22Rv1 (cell line): ENCODE measurements around the gene SPACA9.

Experiments used
- H3K27ac ChIP-seq: fragments of 450-650 bp; 2 replicates; pipeline ENCODE4 v1.5.1; 2017
- ZFX ChIP-seq: fragments of 450-650 bp; IDR thresholded peaks from 2 replicates; pipeline ENCODE4 v1.6.1; 2017; ENCODE audit warnings: antibody characterized with exemption, borderline replicate concordance
- TF ChIP-seq, protein P1 (sequence below): fragments of 450-650 bp; IDR thresholded peaks from 2 replicates; pipeline ENCODE4 v1.5.1; 2017; ENCODE audit warnings: mild to moderate bottlenecking

SPACA9 gene

DNA sequence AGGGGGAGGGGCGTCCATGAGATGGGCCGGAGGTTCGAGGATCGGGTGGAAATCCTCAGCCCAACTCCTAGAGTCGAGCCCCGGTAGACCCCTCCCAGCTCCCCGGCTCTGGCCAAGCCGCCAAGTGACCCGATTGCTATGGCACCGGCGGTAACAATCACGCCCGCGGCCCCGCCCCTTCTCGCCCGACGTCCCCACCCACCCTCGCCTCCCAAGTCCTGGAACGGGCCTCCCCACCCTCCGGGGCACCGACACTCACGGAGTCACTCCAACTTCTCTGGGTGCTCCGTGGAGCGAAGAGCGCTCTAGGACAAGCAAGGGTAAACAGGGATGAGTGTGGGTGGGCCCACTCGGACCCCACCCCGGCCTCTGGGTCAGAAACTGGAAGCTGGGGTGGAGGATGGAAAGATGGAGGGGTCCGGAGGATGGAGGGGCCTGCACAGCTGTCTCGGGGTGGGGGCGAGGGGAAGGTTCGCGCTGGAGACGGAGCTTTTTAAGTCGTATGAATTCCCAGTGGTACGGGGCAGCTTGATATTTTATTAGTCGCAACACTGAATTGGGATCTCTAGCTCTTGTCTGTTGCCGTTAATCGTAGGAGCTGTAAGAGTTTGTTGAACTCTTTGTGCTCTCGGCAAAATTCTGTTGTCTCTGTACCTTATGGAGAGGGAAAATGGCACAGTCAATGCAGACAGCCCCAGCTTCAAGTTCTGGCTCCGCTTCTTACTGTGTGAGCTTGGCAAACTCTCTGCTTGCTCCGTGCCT lies at the start of gene SPACA9:
SPACA9 (plus strand) TSS at position 204 of the 762 bp plus-strand sequence. CDS start 5,050 bp downstream, outside the sequence.
- no peak for TF ChIP-seq ZFX
- TF ChIP-seq, protein P1, sequence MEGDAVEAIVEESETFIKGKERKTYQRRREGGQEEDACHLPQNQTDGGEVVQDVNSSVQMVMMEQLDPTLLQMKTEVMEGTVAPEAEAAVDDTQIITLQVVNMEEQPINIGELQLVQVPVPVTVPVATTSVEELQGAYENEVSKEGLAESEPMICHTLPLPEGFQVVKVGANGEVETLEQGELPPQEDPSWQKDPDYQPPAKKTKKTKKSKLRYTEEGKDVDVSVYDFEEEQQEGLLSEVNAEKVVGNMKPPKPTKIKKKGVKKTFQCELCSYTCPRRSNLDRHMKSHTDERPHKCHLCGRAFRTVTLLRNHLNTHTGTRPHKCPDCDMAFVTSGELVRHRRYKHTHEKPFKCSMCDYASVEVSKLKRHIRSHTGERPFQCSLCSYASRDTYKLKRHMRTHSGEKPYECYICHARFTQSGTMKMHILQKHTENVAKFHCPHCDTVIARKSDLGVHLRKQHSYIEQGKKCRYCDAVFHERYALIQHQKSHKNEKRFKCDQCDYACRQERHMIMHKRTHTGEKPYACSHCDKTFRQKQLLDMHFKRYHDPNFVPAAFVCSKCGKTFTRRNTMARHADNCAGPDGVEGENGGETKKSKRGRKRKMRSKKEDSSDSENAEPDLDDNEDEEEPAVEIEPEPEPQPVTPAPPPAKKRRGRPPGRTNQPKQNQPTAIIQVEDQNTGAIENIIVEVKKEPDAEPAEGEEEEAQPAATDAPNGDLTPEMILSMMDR: no peak
- peak within 1 kb of the TSS; percentile 55 for H3K27ac ChIP-seq

- no peak overlapping the region for H3K27ac ChIP-seq
- no peak for TF ChIP-seq ZFX
Observed at GRCh38 chr9:132832171-132832881, 46.4 kb upstream of the SPACA9 start.

DNA sequence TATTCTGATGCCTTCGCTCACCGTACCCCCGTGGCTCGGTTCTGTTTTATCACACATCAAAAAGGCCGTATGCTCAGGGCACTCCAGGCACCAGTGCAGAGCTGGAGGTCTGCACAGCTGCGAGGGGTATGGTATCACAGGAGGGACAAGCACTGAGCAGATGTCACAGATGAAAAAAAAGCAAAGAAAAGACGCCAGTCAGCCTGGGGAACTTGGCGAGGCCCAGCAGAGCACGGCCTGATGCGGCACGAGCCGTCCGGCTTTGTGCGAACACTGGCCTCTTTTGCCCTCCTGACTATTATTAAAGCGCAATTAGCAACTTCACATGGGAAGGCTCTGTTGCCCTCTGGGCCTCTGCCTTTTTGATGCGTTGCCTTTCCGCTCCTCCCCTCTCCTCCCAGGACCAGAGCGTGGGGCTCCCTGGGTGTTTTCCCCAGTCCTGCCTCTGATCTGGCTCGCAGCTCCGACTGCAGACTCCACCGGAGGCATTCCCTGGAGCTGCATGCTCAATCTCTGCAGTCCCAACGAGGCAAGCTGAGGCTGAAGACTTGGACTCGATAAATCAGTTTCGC lies 45.1 kb upstream of the SPACA9 start:
- no peak for TF ChIP-seq ZFX
- TF ChIP-seq, protein P1: no peak

GRCh38 chr9:132834343-132834742 lies 44.4 kb upstream of the SPACA9 start:
- TF ChIP-seq, protein P1: no peak
- TF ChIP-seq ZFX: no peak
- H3K27ac ChIP-seq: no peak overlapping the region

More for the DNA sequence above, 45.1 kb upstream of the SPACA9 start:
- H3K27ac ChIP-seq: no peak overlapping the region

DNA sequence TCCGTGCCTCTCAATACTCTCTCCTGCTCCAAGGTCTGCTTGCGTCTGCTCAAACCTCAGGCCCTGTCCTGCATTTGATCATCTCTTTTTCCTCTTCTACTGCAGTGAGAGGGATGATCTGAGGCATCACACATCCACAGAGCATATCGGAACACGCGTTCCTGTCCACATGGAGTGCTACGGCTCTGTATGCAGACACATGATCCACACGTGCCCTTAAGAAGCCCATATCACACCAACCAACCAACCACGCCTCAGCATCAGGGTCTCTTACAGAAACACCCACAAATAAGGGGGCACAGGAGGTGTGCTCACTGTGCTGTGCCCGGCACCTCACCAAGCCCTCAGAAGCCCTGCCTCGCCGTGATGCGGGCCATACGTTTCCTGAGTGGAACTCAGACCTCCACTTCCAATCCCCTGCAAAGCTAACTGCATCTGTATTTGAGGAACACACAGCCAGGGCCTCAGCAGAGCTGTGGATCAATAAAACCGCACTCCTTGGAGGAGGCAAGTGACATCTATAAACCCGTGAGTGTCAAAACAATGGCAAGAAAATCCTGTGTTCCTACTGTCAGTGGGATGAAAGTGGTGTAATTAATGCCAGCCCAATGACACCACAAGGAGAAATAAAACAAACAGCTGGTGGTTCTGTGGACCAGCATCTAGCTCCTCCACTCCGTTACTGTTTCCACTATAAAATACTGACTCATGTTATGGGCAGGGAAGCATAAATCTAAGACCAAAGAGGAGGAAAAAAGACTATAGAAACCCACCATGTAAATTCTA lies 41.0 kb upstream of the SPACA9 start:
- TF ChIP-seq, protein P1: no peak
- no peak for TF ChIP-seq ZFX
- no peak overlapping the region for H3K27ac ChIP-seq

DNA sequence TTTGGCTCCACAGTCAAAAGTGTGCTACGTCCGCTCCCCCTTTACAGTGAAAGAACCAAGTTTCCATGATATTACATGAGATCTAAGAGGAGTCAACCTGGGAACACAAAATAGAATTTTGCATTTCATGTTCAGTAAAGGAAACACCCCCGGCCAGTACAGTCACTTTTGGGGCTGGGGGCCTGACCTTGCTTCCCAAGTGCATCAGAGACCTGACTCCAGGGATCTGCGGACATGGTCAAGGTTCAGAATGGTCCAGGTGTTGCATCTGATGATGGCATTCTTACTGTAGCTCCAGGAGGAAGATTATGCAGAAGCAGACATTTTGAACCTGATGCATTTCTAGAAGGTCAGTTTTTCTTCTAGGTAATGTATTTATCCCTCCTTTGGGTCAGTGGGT lies 40.4 kb upstream of the SPACA9 start:
- TF ChIP-seq ZFX: no peak
- TF ChIP-seq, protein P1: no peak

DNA sequence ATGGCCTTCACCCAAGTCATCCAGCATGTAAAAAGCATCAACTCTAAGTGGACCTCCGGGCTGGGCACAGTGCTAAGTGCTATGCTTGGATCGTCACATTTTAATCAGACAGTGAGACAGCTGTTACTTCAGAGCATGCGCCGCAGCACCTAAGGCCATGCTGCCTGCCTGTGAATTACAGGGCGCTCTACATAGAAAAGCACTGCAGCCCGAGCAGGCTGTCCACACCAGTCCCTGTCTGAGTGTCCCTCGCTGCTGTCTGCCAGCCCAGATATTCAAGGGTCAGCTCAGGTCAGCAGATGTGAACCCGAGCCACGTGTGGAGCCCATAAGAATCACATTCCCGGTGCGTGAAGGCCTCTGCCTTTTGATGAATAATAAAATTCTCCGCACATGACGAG lies 37.7 kb upstream of the SPACA9 start:
- no peak for TF ChIP-seq ZFX
- TF ChIP-seq, protein P1: no peak
- H3K27ac ChIP-seq: no peak overlapping the region

More for the DNA sequence above, 40.4 kb upstream of the SPACA9 start:
- H3K27ac ChIP-seq: no peak overlapping the region
